ENCODE data around the gene FBXL20. TPM values are rescaled to one million over a fixed set of nuclear protein-coding genes. Genes with fewer than 3 reads are reported as not detected.
"Not testable (repeated sequence)": the region's sequence is repeated elsewhere in the genome, so short reads cannot be mapped to it uniquely, and the experiment has no call there.

FBXL20 gene
- total and polyA plus RNA-seq, 2 experiments from 2014 or later: 9.7 to 11.3 TPM

DNA sequence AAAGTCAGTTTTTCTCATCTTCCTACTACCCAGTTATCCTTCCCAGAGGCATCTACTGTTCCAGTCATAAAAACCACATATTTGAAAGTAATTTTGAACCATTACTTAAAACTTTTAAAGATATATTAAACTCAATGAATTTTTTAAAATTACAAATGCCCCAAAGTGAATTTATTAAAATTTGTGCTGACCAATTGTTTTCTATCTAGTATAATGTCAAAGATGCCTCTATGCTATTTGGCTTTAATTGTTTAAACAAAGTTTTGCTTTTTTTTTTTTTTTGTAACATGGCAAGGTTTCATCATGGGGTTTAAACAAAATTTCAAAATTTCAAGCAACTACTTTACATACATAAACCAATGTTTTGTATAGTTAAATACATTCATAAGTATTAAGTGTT is 60.7 kb downstream of the FBXL20 start:
- Histone ChIP-seq H3F3A (ENCODE audit: insufficient read depth) (no peaks in the 10 kb centered on the region), H2AFZ (no peak overlapping the region), H3K27ac (no peak overlapping the region), H3K4me2 (ENCODE audit: unreplicated experiment) (no peak overlapping the region), H3K4me3 (no peak overlapping the region), H3K9ac (no peak overlapping the region), H3K9me3 (ENCODE audit: low read depth) (no peaks in the 10 kb centered on the region), H3K27me3 (replicated peaks; ENCODE audit: insufficient read depth) (no peaks in the 10 kb centered on the region), H3K4me1 (ENCODE audit: insufficient read depth) (no peaks in the 10 kb centered on the region), H3K9me2 (ENCODE audit: insufficient read depth) (no peaks in the 10 kb centered on the region), H3K79me2 (ENCODE audit: insufficient read depth) (peaks cover 20% of the 10 kb centered on the region), H3K36me3 (ENCODE audit: low read depth) (no peaks in the 10 kb centered on the region; the same call in none of the 2 replicates), H4K20me1 (ENCODE audit: insufficient read depth) (no peaks in the 10 kb centered on the region)
- TF ChIP-seq EZH2 (IDR thresholded peaks at IDR 0.05; ENCODE audit: insufficient read depth, poor library complexity, severe bottlenecking) (no peak), EZH2phosphoT487 (IDR thresholded peaks at IDR 0.05; ENCODE audit: insufficient read depth, low read depth) (no peak)
- no peak for DNase-seq
- in situ Hi-C loops (cut with MboI): no loop called here

GRCh38 chr17:39339272-39339671 is 62.2 kb downstream of the FBXL20 start:
- TF ChIP-seq EZH2 (IDR thresholded peaks at IDR 0.05; ENCODE audit: insufficient read depth, poor library complexity, severe bottlenecking): no peak
- no peak for TF ChIP-seq EZH2phosphoT487 (IDR thresholded peaks at IDR 0.05; ENCODE audit: insufficient read depth, low read depth)
- Histone ChIP-seq H3K27me3 (replicated peaks; ENCODE audit: insufficient read depth) (no peaks in the 10 kb centered on the region), H3K9me2 (ENCODE audit: insufficient read depth) (no peaks in the 10 kb centered on the region), H3K36me3 (ENCODE audit: low read depth) (no peaks in the 10 kb centered on the region; the same call in none of the 2 replicates), H3K4me1 (ENCODE audit: insufficient read depth) (no peaks in the 10 kb centered on the region), H3F3A (ENCODE audit: insufficient read depth) (no peaks in the 10 kb centered on the region), H3K4me3 (no peak overlapping the region), H2AFZ (no peak overlapping the region), H3K27ac (no peak overlapping the region), H3K79me2 (ENCODE audit: insufficient read depth) (peaks cover 7% of the 10 kb centered on the region), H3K9me3 (ENCODE audit: low read depth) (no peaks in the 10 kb centered on the region), H4K20me1 (ENCODE audit: insufficient read depth) (no peaks in the 10 kb centered on the region), H3K4me2 (ENCODE audit: unreplicated experiment) (no peak overlapping the region), H3K9ac (no peak overlapping the region)
- no peak for DNase-seq
- 74 to 76% methylated on average over 2 of the region's 2 CpGs for WGBS, 2 experiments (ENCODE audit: low coverage in 1 of 2, low lambda C conversion rate in 2 of 2, missing lambda C conversion rate in 2 of 2)
- in situ Hi-C loops (cut with MboI): no loop called here

- H3K79me2 ChIP-seq (ENCODE audit: insufficient read depth); H2AFZ ChIP-seq; H3K27ac ChIP-seq; H4K20me1 ChIP-seq (ENCODE audit: insufficient read depth); H3K36me3 ChIP-seq (ENCODE audit: low read depth); DNase-seq; in situ Hi-C loops (cut with MboI); H3K4me3 ChIP-seq; H3K9me2 ChIP-seq (ENCODE audit: insufficient read depth); H3K9ac ChIP-seq; H3F3A ChIP-seq (ENCODE audit: insufficient read depth); H3K9me3 ChIP-seq (ENCODE audit: low read depth); H3K27me3 ChIP-seq (replicated peaks; ENCODE audit: insufficient read depth); H3K4me1 ChIP-seq (ENCODE audit: insufficient read depth); H3K4me2 ChIP-seq (ENCODE audit: unreplicated experiment): not testable (repeated sequence)
- WGBS, 2 experiments (ENCODE audit: low coverage in 1 of 2, low lambda C conversion rate in 2 of 2, missing lambda C conversion rate in 2 of 2): 93 to 99% methylated on average over 3 to 26 of the region's 26 CpGs
Observed at GRCh38 chr17:39337649-39338048, 63.8 kb downstream of the FBXL20 start.

DNA sequence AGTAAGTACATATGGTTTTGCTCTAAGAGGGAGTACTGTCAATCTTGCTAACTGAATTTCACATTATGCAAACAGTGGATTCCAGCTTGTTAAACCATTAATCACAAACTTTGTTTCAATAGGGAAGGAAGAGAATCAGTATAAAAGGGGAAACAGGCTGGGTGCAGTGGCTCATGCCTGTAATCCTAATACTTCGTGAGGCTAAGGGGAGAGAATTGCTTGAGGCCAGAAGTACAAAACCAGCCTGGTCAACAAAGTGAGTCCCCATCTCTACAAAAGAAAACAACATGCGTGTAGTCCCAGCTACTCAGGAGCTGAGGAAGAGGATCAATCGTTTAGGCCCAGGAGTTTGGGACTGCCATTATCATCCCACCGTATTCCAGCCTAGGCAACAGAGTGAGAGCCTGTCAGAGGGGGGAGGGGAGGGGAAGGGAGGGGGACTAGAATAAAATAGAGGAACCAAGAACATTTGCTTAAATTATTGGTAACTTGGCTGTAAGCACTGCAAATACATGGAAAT is 65.7 kb downstream of the FBXL20 start:
- Histone ChIP-seq H2AFZ (no peak overlapping the region), H4K20me1 (ENCODE audit: insufficient read depth) (no peaks in the 10 kb centered on the region), H3K4me1 (ENCODE audit: insufficient read depth) (no peaks in the 10 kb centered on the region), H3F3A (ENCODE audit: insufficient read depth) (no peaks in the 10 kb centered on the region), H3K9me2 (ENCODE audit: insufficient read depth) (no peaks in the 10 kb centered on the region), H3K79me2 (ENCODE audit: insufficient read depth) (no peaks in the 10 kb centered on the region), H3K9ac (no peak overlapping the region), H3K4me2 (ENCODE audit: unreplicated experiment) (no peak overlapping the region), H3K9me3 (ENCODE audit: low read depth) (no peaks in the 10 kb centered on the region), H3K4me3 (no peak overlapping the region), H3K27me3 (replicated peaks; ENCODE audit: insufficient read depth) (no peaks in the 10 kb centered on the region), H3K36me3 (ENCODE audit: low read depth) (no peaks in the 10 kb centered on the region; the same call in none of the 2 replicates), H3K27ac (no peak overlapping the region)
- 96 to 97% methylated on average over 4 of the region's 4 CpGs for WGBS, 2 experiments (ENCODE audit: low coverage in 1 of 2, low lambda C conversion rate in 2 of 2, missing lambda C conversion rate in 2 of 2)
- in situ Hi-C loops (cut with MboI): no loop called here
- DNase-seq: no peak
- TF ChIP-seq EZH2phosphoT487 (IDR thresholded peaks at IDR 0.05; ENCODE audit: insufficient read depth, low read depth) (no peak), EZH2 (IDR thresholded peaks at IDR 0.05; ENCODE audit: insufficient read depth, poor library complexity, severe bottlenecking) (no peak)

- H3K4me2 ChIP-seq (ENCODE audit: unreplicated experiment); H4K20me1 ChIP-seq (ENCODE audit: insufficient read depth); H3K9me2 ChIP-seq (ENCODE audit: insufficient read depth); DNase-seq; H3K79me2 ChIP-seq (ENCODE audit: insufficient read depth); H3K36me3 ChIP-seq (ENCODE audit: low read depth); H3K4me3 ChIP-seq; H3K27ac ChIP-seq; H3K27me3 ChIP-seq (replicated peaks; ENCODE audit: insufficient read depth); in situ Hi-C loops (cut with MboI); H3K9ac ChIP-seq; H3F3A ChIP-seq (ENCODE audit: insufficient read depth); H3K9me3 ChIP-seq (ENCODE audit: low read depth); H3K4me1 ChIP-seq (ENCODE audit: insufficient read depth); H2AFZ ChIP-seq: not testable (repeated sequence)
- WGBS, 2 experiments (ENCODE audit: low coverage in 1 of 2, low lambda C conversion rate in 2 of 2, missing lambda C conversion rate in 2 of 2): 84 to 90% methylated on average over 5 to 6 of the region's 6 CpGs
Observed at GRCh38 chr17:39334008-39334744, 67.2 kb downstream of the FBXL20 start.

Measured in GM23248 (cell line).